Progenitor cell of endocrine pancreas (in vitro differentiated cells): ENCODE data around the gene SERPINI1. TPM values are rescaled to one million over a fixed set of nuclear protein-coding genes. Genes with fewer than 3 reads are reported as not detected.
A peak's percentile ranks its signal among the peaks of the same experiment; 100 is the strongest.

Experiments used
- DNase-seq: peaks from one replicate; pipeline ENCODE4 v3.0.0; 2021; ENCODE audit warnings: low spot score; ENCODE audit not compliant: unreplicated experiment
- H3K27ac Mint-ChIP-seq: 2 replicates; pipeline ENCODE4 v1.8.0; 2021; ENCODE audit warnings: mild to moderate bottlenecking, moderate library complexity, mixed read lengths
- H3K27me3 Mint-ChIP-seq: 2 replicates; pipeline ENCODE4 v1.8.0; 2021; ENCODE audit warnings: mixed read lengths
- H3K36me3 Mint-ChIP-seq: 2 replicates; pipeline ENCODE4 v1.8.0; 2022; ENCODE audit warnings: mixed read lengths; ENCODE audit not compliant: insufficient read depth
- H3K4me1 Mint-ChIP-seq: 2 replicates; pipeline ENCODE4 v1.8.0; 2021; ENCODE audit warnings: low read depth, mixed read lengths
- H3K4me3 Mint-ChIP-seq: 2 replicates; pipeline ENCODE4 v1.8.0; 2021; ENCODE audit warnings: low read depth, mild to moderate bottlenecking, moderate library complexity, mixed read lengths
- H3K9me3 Mint-ChIP-seq: 2 replicates; pipeline ENCODE4 v1.8.0; 2021; ENCODE audit warnings: low read depth, mixed read lengths
- CTCF ChIP-seq: fragments of 200-600 bp; sonication (generic); IDR thresholded peaks from one replicate; pipeline ENCODE4 v1.5.0; 2021; ENCODE audit warnings: antibody characterized with exemption, mild to moderate bottlenecking; ENCODE audit not compliant: unreplicated experiment
- total RNA-seq: library from RNA; stranded (reverse); gene quantifications from 2 replicates; pipeline ENCODE4 v1.2.1, GENCODE V29; 2021

SERPINI1 gene
- total RNA-seq, 1 donor from 2014 or later: 10.7 TPM

GRCh38 chr3:167705840-167706239, 29.7 kb upstream of the SERPINI1 start:
- peak overlapping the region; percentile 48 for H3K27ac Mint-ChIP-seq
- no peaks in the 10 kb centered on the region for H3K9me3 Mint-ChIP-seq
- DNase-seq: no peak
- no peaks in the 10 kb centered on the region for H3K27me3 Mint-ChIP-seq
- H3K36me3 Mint-ChIP-seq: peaks cover 24% of the 10 kb centered on the region
- H3K4me1 Mint-ChIP-seq: peaks cover 15% of the 10 kb centered on the region
- no peak for TF ChIP-seq CTCF
- H3K4me3 Mint-ChIP-seq: no peak overlapping the region

GRCh38 chr3:167709690-167710089, 25.8 kb upstream of the SERPINI1 start:
- H3K4me3 Mint-ChIP-seq: no peak overlapping the region
- no peak for DNase-seq
- H3K27ac Mint-ChIP-seq: no peak overlapping the region
- H3K4me1 Mint-ChIP-seq: peaks cover 15% of the 10 kb centered on the region
- peaks cover 19% of the 10 kb centered on the region for H3K9me3 Mint-ChIP-seq
- no peak for TF ChIP-seq CTCF
- H3K36me3 Mint-ChIP-seq: peaks cover 52% of the 10 kb centered on the region
- H3K27me3 Mint-ChIP-seq: no peaks in the 10 kb centered on the region

- Mint-ChIP-seq H3K36me3 (peaks cover 61% of the 10 kb centered on the region), H3K27ac (peak overlapping the region; percentile 50), H3K27me3 (no peaks in the 10 kb centered on the region)
These were observed 25.0 kb upstream of the SERPINI1 start for GRCh38 chr3:167710552-167710951.

GRCh38 chr3:167711439-167711838, 24.1 kb upstream of the SERPINI1 start:
- no peak for TF ChIP-seq CTCF
- Mint-ChIP-seq H3K27ac (no peak overlapping the region), H3K4me1 (peaks cover 8% of the 10 kb centered on the region), H3K4me3 (no peak overlapping the region), H3K27me3 (no peaks in the 10 kb centered on the region), H3K9me3 (peaks cover 30% of the 10 kb centered on the region), H3K36me3 (peaks cover 64% of the 10 kb centered on the region)
- no peak for DNase-seq

More at GRCh38 chr3:167710552-167710951, 25.0 kb upstream of the SERPINI1 start:
- no peak for TF ChIP-seq CTCF
- H3K4me3 Mint-ChIP-seq: no peak overlapping the region
- peaks cover 27% of the 10 kb centered on the region for H3K9me3 Mint-ChIP-seq
- DNase-seq: no peak
- H3K4me1 Mint-ChIP-seq: peaks cover 12% of the 10 kb centered on the region

- H3K9me3 Mint-ChIP-seq: peaks cover 30% of the 10 kb centered on the region
- no peak overlapping the region for H3K4me3 Mint-ChIP-seq
- H3K36me3 Mint-ChIP-seq: peaks cover 69% of the 10 kb centered on the region
- peaks cover 8% of the 10 kb centered on the region for H3K4me1 Mint-ChIP-seq
- no peak for TF ChIP-seq CTCF
- H3K27ac Mint-ChIP-seq: no peak overlapping the region
- DNase-seq: no peak
- H3K27me3 Mint-ChIP-seq: no peaks in the 10 kb centered on the region
These were observed 23.1 kb upstream of the SERPINI1 start for GRCh38 chr3:167712445-167712844.
